Measurements from ENCODE around the gene PPP2R5C.

Gene PPP2R5C

DNA sequence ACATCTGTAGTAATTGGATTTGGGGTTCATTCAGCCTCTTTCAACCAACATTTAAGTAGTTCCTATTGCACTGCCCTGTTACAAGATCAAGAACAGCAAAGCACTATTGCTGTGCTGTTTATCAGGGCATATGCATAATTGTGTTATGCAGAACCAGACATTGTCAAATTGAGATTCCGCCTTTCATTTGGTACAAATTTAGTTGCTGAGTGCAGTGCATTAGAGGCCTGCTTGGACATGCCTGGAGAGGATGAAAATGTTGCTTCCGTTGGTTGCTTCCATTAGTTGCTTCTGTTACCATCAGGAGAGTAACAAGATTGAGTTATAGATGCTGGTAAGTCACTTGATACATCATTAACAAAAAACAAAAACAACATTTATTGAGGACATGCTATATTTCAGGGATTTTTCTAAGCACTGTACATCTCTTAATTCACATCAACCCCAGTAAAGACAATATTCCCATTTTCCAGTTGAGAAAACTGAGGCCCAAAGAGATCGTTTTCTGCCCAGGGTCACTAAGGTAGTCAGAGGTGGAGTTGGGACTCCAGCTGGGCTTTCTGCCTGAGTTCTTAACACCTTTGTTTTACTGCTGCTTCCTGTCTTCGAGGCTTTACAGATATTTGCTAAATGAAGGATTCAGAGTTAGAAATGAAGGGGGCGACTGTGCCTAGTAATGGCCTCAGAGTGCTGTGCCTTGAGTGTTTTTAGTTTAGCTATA, 79.3 kb downstream of the PPP2R5C start:
- TF ChIP-seq ZNF664 (tag by site-specific recombination; IDR thresholded peaks at IDR 0.05) = 0 out of 2 replicates have a peak, but pooled peaks have one; percentile 12
- TF ChIP-seq ZNF394 (tag by site-specific recombination; IDR thresholded peaks at IDR 0.05; ENCODE audit: borderline replicate concordance) = no peak
- no peak for TF ChIP-seq SP2 (tag by site-specific recombination; IDR thresholded peaks at IDR 0.05)
- CTCF ChIA-PET = interaction anchor here (0.6 kb wide), 1 partner anchor 1178 kb away, joined by 3 read pairs; no protein-coding TSS in a partner anchor
- H3K36me3 ChIP-seq (ENCODE audit: control insufficient read depth in 2 of 2, insufficient read depth in 1 of 2, low read length in 2 of 2) = peaks cover 3 to 4% of the 10 kb centered on the region in 2 experiments; a peak in 1 of 3 replicates
- H3K4me1 ChIP-seq (ENCODE audit: control insufficient read depth, insufficient read depth, low read length) = no peaks in the 10 kb centered on the region
- POLR2A ChIA-PET = no interaction called here
- no peak overlapping the region for H3K27ac ChIP-seq (ENCODE audit: extremely low read depth, low read depth, low read length)
- no peak overlapping the region for H3K4me3 ChIP-seq (ENCODE audit: low read depth, low read length)
- H3K9me3 ChIP-seq (ENCODE audit: control insufficient read depth, insufficient read depth, low read depth, low read length) = no peaks in the 10 kb centered on the region

DNA sequence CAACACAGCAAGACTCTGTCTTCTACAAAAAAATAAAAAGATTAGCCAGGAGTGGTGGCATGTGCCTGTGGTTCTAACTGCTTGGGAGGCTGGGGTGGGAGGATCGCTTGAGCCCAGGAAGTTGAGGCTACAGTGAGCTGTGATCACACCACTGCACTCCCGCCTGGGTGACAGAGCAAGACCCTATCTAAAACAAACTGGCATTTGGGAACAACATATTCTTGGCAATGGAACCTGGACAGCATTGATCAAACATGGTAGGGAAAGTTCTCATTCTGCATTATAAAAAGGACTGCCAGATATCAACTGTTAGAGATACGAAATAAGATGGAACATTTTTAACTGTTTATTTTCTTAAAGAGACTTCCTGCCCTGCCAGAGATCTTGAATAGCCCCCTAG, 81.5 kb downstream of the PPP2R5C start:
- TF ChIP-seq, protein P1, sequence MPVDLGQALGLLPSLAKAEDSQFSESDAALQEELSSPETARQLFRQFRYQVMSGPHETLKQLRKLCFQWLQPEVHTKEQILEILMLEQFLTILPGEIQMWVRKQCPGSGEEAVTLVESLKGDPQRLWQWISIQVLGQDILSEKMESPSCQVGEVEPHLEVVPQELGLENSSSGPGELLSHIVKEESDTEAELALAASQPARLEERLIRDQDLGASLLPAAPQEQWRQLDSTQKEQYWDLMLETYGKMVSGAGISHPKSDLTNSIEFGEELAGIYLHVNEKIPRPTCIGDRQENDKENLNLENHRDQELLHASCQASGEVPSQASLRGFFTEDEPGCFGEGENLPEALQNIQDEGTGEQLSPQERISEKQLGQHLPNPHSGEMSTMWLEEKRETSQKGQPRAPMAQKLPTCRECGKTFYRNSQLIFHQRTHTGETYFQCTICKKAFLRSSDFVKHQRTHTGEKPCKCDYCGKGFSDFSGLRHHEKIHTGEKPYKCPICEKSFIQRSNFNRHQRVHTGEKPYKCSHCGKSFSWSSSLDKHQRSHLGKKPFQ (tag by site-specific recombination; IDR thresholded peaks at IDR 0.05) = peak; percentile 9; the same call in 1 of the 2 replicates
- no peak for TF ChIP-seq ZNF140 (tag by site-specific recombination; IDR thresholded peaks at IDR 0.05)
- no peak for TF ChIP-seq ZNF610 (tag by site-specific recombination; IDR thresholded peaks at IDR 0.05; ENCODE audit: borderline replicate concordance)
- no peak for TF ChIP-seq ZNF114 (tag by site-specific recombination; IDR thresholded peaks at IDR 0.05)
- no peak for TF ChIP-seq ZNF488 (tag by site-specific recombination; IDR thresholded peaks at IDR 0.05)
- H3K27ac ChIP-seq (ENCODE audit: extremely low read depth, low read depth, low read length) = no peak overlapping the region
- CTCF ChIA-PET = interaction anchor here (1.1 kb wide), 1 partner anchor 72 kb away, joined by 4 read pairs; no protein-coding TSS in a partner anchor
- H3K36me3 ChIP-seq (ENCODE audit: control insufficient read depth in 2 of 2, insufficient read depth in 1 of 2, low read length in 2 of 2) = peaks cover 0 to 4% of the 10 kb centered on the region in 2 experiments; a peak in 2 of 3 replicates
- H3K9me3 ChIP-seq (ENCODE audit: control insufficient read depth, insufficient read depth, low read depth, low read length) = no peaks in the 10 kb centered on the region
- no peak overlapping the region for H3K4me3 ChIP-seq (ENCODE audit: low read depth, low read length)
- H3K4me1 ChIP-seq (ENCODE audit: control insufficient read depth, insufficient read depth, low read length) = no peaks in the 10 kb centered on the region
- POLR2A ChIA-PET = interaction anchor here (0.9 kb wide), 1 partner anchor 33 kb away, joined by 3 read pairs; no protein-coding TSS in a partner anchor

GRCh38 chr14:101843665-101844064, 82.2 kb downstream of the PPP2R5C start:
- no peak overlapping the region for H3K4me3 ChIP-seq (ENCODE audit: low read depth, low read length)
- H3K27ac ChIP-seq (ENCODE audit: extremely low read depth, low read depth, low read length) = no peak overlapping the region
- no peaks in the 10 kb centered on the region for H3K9me3 ChIP-seq (ENCODE audit: control insufficient read depth, insufficient read depth, low read depth, low read length)
- ChIA-PET CTCF (interaction anchor here (0.5 to 0.7 kb wide), 4 partner anchors 51 to 1658 kb away, joined by 3 read pairs; no protein-coding TSS in a partner anchor), POLR2A (no interaction called here)
- no peaks in the 10 kb centered on the region for H3K4me1 ChIP-seq (ENCODE audit: control insufficient read depth, insufficient read depth, low read length)
- H3K36me3 ChIP-seq (ENCODE audit: control insufficient read depth in 2 of 2, insufficient read depth in 1 of 2, low read length in 2 of 2) = peaks cover 0 to 4% of the 10 kb centered on the region in 2 experiments; a peak in 2 of 3 replicates
- TF ChIP-seq, protein P2, sequence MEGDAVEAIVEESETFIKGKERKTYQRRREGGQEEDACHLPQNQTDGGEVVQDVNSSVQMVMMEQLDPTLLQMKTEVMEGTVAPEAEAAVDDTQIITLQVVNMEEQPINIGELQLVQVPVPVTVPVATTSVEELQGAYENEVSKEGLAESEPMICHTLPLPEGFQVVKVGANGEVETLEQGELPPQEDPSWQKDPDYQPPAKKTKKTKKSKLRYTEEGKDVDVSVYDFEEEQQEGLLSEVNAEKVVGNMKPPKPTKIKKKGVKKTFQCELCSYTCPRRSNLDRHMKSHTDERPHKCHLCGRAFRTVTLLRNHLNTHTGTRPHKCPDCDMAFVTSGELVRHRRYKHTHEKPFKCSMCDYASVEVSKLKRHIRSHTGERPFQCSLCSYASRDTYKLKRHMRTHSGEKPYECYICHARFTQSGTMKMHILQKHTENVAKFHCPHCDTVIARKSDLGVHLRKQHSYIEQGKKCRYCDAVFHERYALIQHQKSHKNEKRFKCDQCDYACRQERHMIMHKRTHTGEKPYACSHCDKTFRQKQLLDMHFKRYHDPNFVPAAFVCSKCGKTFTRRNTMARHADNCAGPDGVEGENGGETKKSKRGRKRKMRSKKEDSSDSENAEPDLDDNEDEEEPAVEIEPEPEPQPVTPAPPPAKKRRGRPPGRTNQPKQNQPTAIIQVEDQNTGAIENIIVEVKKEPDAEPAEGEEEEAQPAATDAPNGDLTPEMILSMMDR (tag by site-specific recombination; IDR thresholded peaks at IDR 0.05) = 0 out of 2 replicates have a peak, but pooled peaks have one; percentile 48
- TF ChIP-seq YY1 (tag by site-specific recombination; IDR thresholded peaks at IDR 0.05) = no peak
- TF ChIP-seq, protein P3, sequence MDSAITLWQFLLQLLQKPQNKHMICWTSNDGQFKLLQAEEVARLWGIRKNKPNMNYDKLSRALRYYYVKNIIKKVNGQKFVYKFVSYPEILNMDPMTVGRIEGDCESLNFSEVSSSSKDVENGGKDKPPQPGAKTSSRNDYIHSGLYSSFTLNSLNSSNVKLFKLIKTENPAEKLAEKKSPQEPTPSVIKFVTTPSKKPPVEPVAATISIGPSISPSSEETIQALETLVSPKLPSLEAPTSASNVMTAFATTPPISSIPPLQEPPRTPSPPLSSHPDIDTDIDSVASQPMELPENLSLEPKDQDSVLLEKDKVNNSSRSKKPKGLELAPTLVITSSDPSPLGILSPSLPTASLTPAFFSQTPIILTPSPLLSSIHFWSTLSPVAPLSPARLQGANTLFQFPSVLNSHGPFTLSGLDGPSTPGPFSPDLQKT (IDR thresholded peaks at IDR 0.05; ENCODE audit: borderline replicate concordance, low read depth, low read length) = no peak
- no peak for TF ChIP-seq ZIC2 (tag by site-specific recombination; IDR thresholded peaks at IDR 0.05)
- peak; percentile 91 for TF ChIP-seq ZNF513 (tag by site-specific recombination; IDR thresholded peaks at IDR 0.05)
- TF ChIP-seq ZNF654 (tag by site-specific recombination; IDR thresholded peaks at IDR 0.05; ENCODE audit: low read depth) = peak; percentile 20
- TF ChIP-seq ZNF362 (tag by site-specific recombination; IDR thresholded peaks at IDR 0.05) = no peak
- no peak for TF ChIP-seq ZNF645 (tag by site-specific recombination; IDR thresholded peaks at IDR 0.05)
- no peak for TF ChIP-seq ZNF184 (tag by site-specific recombination; IDR thresholded peaks at IDR 0.05)
- no peak for TF ChIP-seq ZNF670 (tag by site-specific recombination; IDR thresholded peaks at IDR 0.05; ENCODE audit: low read depth)
- no peak for TF ChIP-seq ZNF48 (tag by site-specific recombination; IDR thresholded peaks at IDR 0.05)
- no peak for TF ChIP-seq ZNF175 (tag by site-specific recombination; IDR thresholded peaks at IDR 0.05)
- TF ChIP-seq ZNF843 (tag by site-specific recombination; IDR thresholded peaks at IDR 0.05) = no peak

Data from HEK293 (cell line).